NCI-H128 (cell line): ENCODE data around the gene KCNMA1.

Experiments used
- DNase-seq: peaks from one replicate; lab custom pipeline; 2025; ENCODE audit not compliant: unreplicated experiment; lab: John Stamatoyannopoulos, UW

Gene KCNMA1

GRCh38 chr10:77635402-77636227, 2.0 kb downstream of the KCNMA1 start:
- no peak for DNase-seq

GRCh38 chr10:77634939-77635338, 2.7 kb downstream of the KCNMA1 start:
- no peak for DNase-seq

- no peak for DNase-seq
These were observed 4.2 kb downstream of the KCNMA1 start for GRCh38 chr10:77633376-77633775.

- no peak for DNase-seq
These were observed 6.4 kb downstream of the KCNMA1 start for GRCh38 chr10:77631241-77631640.

GRCh38 chr10:77630507-77630848, 7.1 kb downstream of the KCNMA1 start:
- DNase-seq, result no peak

- DNase-seq, result no peak
These were observed 7.7 kb downstream of the KCNMA1 start for GRCh38 chr10:77629775-77630506.

GRCh38 chr10:77628906-77629730, 8.5 kb downstream of the KCNMA1 start:
- DNase-seq, result no peak

- no peak for DNase-seq
These were observed 11.2 kb downstream of the KCNMA1 start for GRCh38 chr10:77626266-77626935.

- DNase-seq, result no peak
These were observed 12.2 kb downstream of the KCNMA1 start for GRCh38 chr10:77625379-77625778.

GRCh38 chr10:77622889-77623291, 14.7 kb downstream of the KCNMA1 start:
- DNase-seq, result no peak

GRCh38 chr10:77620731-77621130, 16.9 kb downstream of the KCNMA1 start:
- no peak for DNase-seq

- DNase-seq, result no peak
These were observed 17.5 kb downstream of the KCNMA1 start for GRCh38 chr10:77619964-77620703.

- no peak for DNase-seq
These were observed 19.5 kb downstream of the KCNMA1 start for GRCh38 chr10:77618117-77618516.

- no peak for DNase-seq
These were observed 20.8 kb downstream of the KCNMA1 start for GRCh38 chr10:77616766-77617165.

- DNase-seq, result no peak
These were observed 22.6 kb downstream of the KCNMA1 start for GRCh38 chr10:77614778-77615625.

- no peak for DNase-seq
These were observed 24.0 kb downstream of the KCNMA1 start for GRCh38 chr10:77613476-77614130.

GRCh38 chr10:77611670-77612069, 25.9 kb downstream of the KCNMA1 start:
- DNase-seq, result no peak

- no peak for DNase-seq
These were observed 26.4 kb downstream of the KCNMA1 start for GRCh38 chr10:77611221-77611620.

GRCh38 chr10:77609781-77610272, 27.8 kb downstream of the KCNMA1 start:
- no peak for DNase-seq
